H1 (cell line): ENCODE measurements around the gene ATP6V1E1. TPM values are rescaled to one million over a fixed set of nuclear protein-coding genes. Genes with fewer than 3 reads are reported as not detected.

Experiments used
- CTCF ChIA-PET: fragments of 300-600 bp; sonication (Branson Sonifier 250); formaldehyde crosslinking; loops from one replicate; lab custom pipeline; 2021; ENCODE audit not compliant: partially characterized antibody; lab: Charles Lee
- POLR2A ChIA-PET: fragments of 300-600 bp; sonication (Branson Sonifier 250); formaldehyde crosslinking; loops from one replicate; lab custom pipeline; 2021; ENCODE audit warnings: inconsistent platforms; ENCODE audit not compliant: partially characterized antibody; lab: Charles Lee
- DNase-seq, 2 experiments: peaks; one replicate each; pipeline versions ENCODE4 v3.0.0 to v3.0.0-alpha.2; 2010 to 2022; ENCODE audit warnings: low spot score in 2 of 2, low read depth in 1 of 2, mixed read lengths in 1 of 2
- FAIRE-seq: peaks from 2 replicates; lab custom pipeline; 2011; peaks lifted over from hg19 to GRCh38; lab: Jason Lieb, UNC
- H2AFZ ChIP-seq: 2 replicates; pipeline ENCODE4 v1.8.1; 2012; ENCODE audit warnings: low read length, inconsistent platforms
- H2AK5ac ChIP-seq: 2 replicates; pipeline ENCODE4 v1.6.1; 2013; ENCODE audit warnings: low read depth, low read length
- H2BK120ac ChIP-seq: replicated peaks from 2 replicates; pipeline ENCODE3; 2013; ENCODE audit warnings: low read depth, low read length, inconsistent platforms
- H2BK12ac ChIP-seq: 2 replicates; pipeline ENCODE4 v1.6.1; 2013; ENCODE audit warnings: low read depth, low read length
- H2BK15ac ChIP-seq: 2 replicates; pipeline ENCODE4 v1.6.1; 2013; ENCODE audit warnings: low read length
- H2BK20ac ChIP-seq: 2 replicates; pipeline ENCODE4 v1.6.1; 2013; ENCODE audit warnings: low read length
- H2BK5ac ChIP-seq: 2 replicates; pipeline ENCODE4 v1.6.1; 2013; ENCODE audit warnings: low read depth, low read length
- H3K14ac ChIP-seq: 2 replicates; pipeline ENCODE4 v1.6.1; 2013; ENCODE audit warnings: inconsistent platforms; ENCODE audit not compliant: insufficient read length
- H3K18ac ChIP-seq: 2 replicates; pipeline ENCODE4 v1.6.1; 2013; ENCODE audit warnings: low read length; ENCODE audit errors: extremely low read depth
- H3K23ac ChIP-seq: 2 replicates; pipeline ENCODE4 v1.6.1; 2013; ENCODE audit warnings: inconsistent platforms; ENCODE audit not compliant: insufficient read length
- H3K23me2 ChIP-seq: 2 replicates; pipeline ENCODE4 v1.6.1; 2013; ENCODE audit warnings: low read depth, low read length
- H3K27ac ChIP-seq: 2 replicates; pipeline ENCODE4 v1.6.1; 2011; ENCODE audit warnings: low read depth, low read length, inconsistent platforms
- H3K27me3 ChIP-seq, 4 experiments: replicated peaks in 1 of 4; 1 replicate in 1 of 4; 2 replicates in 3 of 4; pipeline versions ENCODE4 v1.6.1 to v1.8.1; 2011 to 2013; ENCODE audit warnings: low read length in 3 of 4, mild to moderate bottlenecking in 3 of 4, inconsistent platforms in 2 of 4, mixed read lengths in 2 of 4, moderate library complexity in 1 of 4; ENCODE audit not compliant: control insufficient read depth in 3 of 4, insufficient read depth in 3 of 4; ENCODE audit errors: extremely low read depth in 1 of 4
- H3K36me3 ChIP-seq, 4 experiments: 2 replicates each; pipeline versions ENCODE4 v1.6.1 to v1.8.1; 2011 to 2013; ENCODE audit warnings: mild to moderate bottlenecking in 4 of 4, low read length in 3 of 4, moderate library complexity in 2 of 4, control low read depth in 1 of 4, inconsistent platforms in 1 of 4; ENCODE audit not compliant: insufficient read depth in 4 of 4, control insufficient read depth in 2 of 4
- H3K4ac ChIP-seq: replicated peaks from 2 replicates; pipeline ENCODE3; 2013; ENCODE audit warnings: low read length, low read depth, mixed read lengths, inconsistent platforms; ENCODE audit not compliant: insufficient read length
- H3K4me1 ChIP-seq, 4 experiments: replicated peaks in 1 of 4; 1 replicate in 1 of 4; 2 replicates in 3 of 4; pipeline versions ENCODE4 v1.6.1 to v1.8.1; 2011 to 2013; ENCODE audit warnings: low read length in 3 of 4, inconsistent platforms in 2 of 4, mixed read lengths in 1 of 4; ENCODE audit not compliant: insufficient read depth in 4 of 4, control insufficient read depth in 3 of 4
- H3K4me2 ChIP-seq, 2 experiments: 2 replicates each; pipeline versions ENCODE4 v1.6.1 to v1.8.1; 2011 to 2013; ENCODE audit warnings: low read depth in 2 of 2, low read length in 2 of 2, control low read depth in 1 of 2, inconsistent platforms in 1 of 2, mild to moderate bottlenecking in 1 of 2; ENCODE audit not compliant: insufficient read depth in 1 of 2
- H3K4me3 ChIP-seq, 4 experiments: fragments of 200-600, 300-600 bp in 1 of 4; sonication (generic), shearing (Covaris generic), sonication (Bioruptor Twin) in 1 of 4; 2 replicates each; pipeline versions ENCODE4 v1.5.1 to v1.8.1; 2011 to 2016; ENCODE audit warnings: low read length in 4 of 4, low read depth in 3 of 4, control low read depth in 2 of 4, inconsistent platforms in 2 of 4, mild to moderate bottlenecking in 2 of 4, mixed read lengths in 1 of 4, moderate library complexity in 1 of 4; ENCODE audit not compliant: insufficient read depth in 2 of 4; ENCODE audit errors: extremely low read depth in 1 of 4
- H3K56ac ChIP-seq: replicated peaks from 2 replicates; pipeline ENCODE3; 2013; ENCODE audit warnings: low read depth, mild to moderate bottlenecking, mixed read lengths, low read length, inconsistent platforms; ENCODE audit not compliant: insufficient read length
- H3K79me1 ChIP-seq: 2 replicates; pipeline ENCODE4 v1.6.1; 2013; ENCODE audit warnings: low read depth, low read length, control low read depth
- H3K79me2 ChIP-seq, 2 experiments: 2 replicates each; pipeline versions ENCODE4 v1.6.1 to v1.8.1; 2012 to 2013; ENCODE audit warnings: low read length in 2 of 2, mild to moderate bottlenecking in 2 of 2, inconsistent platforms in 1 of 2; ENCODE audit not compliant: insufficient read depth in 2 of 2, control insufficient read depth in 1 of 2
- H3K9ac ChIP-seq, 4 experiments: replicated peaks in 1 of 4; 1 replicate in 1 of 4; 2 replicates in 3 of 4; pipeline versions ENCODE4 v1.6.1 to v1.8.1; 2011 to 2013; ENCODE audit warnings: low read depth in 3 of 4, low read length in 3 of 4, control low read depth in 2 of 4, mild to moderate bottlenecking in 2 of 4, moderate library complexity in 2 of 4, inconsistent platforms in 1 of 4; ENCODE audit errors: extremely low read depth in 1 of 4
- H3K9me3 ChIP-seq, 2 experiments: 2 replicates each; pipeline versions ENCODE4 v1.6.1 to v1.8.1; 2012 to 2013; ENCODE audit warnings: mild to moderate bottlenecking in 2 of 2, moderate library complexity in 2 of 2, control low read depth in 1 of 2, inconsistent platforms in 1 of 2, low read depth in 1 of 2, low read length in 1 of 2, mixed read lengths in 1 of 2; ENCODE audit not compliant: insufficient read depth in 2 of 2
- H4K20me1 ChIP-seq, 2 experiments: replicated peaks in 1 of 2; 2 replicates each; pipeline versions ENCODE3 to v1.8.1; 2011 to 2013; ENCODE audit warnings: inconsistent platforms in 2 of 2, low read length in 2 of 2, mild to moderate bottlenecking in 1 of 2; ENCODE audit not compliant: insufficient read depth in 2 of 2, control insufficient read depth in 1 of 2
- H4K5ac ChIP-seq: 2 replicates; pipeline ENCODE4 v1.6.1; 2013; ENCODE audit warnings: low read length, low read depth, mixed read lengths, inconsistent platforms; ENCODE audit not compliant: insufficient read length
- H4K8ac ChIP-seq: 2 replicates; pipeline ENCODE4 v1.8.0; 2013; ENCODE audit warnings: mild to moderate bottlenecking, moderate library complexity, low read length, inconsistent platforms; ENCODE audit not compliant: insufficient read depth; ENCODE audit errors: extremely low read depth
- H4K91ac ChIP-seq: replicated peaks from 2 replicates; pipeline ENCODE3; 2013; ENCODE audit warnings: low read length, mixed read lengths, inconsistent platforms; ENCODE audit not compliant: insufficient read length
- ATF2 ChIP-seq: IDR thresholded peaks from 2 replicates; pipeline ENCODE4 v1.6.1; 2012; ENCODE audit warnings: low read length, inconsistent platforms
- BACH1 ChIP-seq: IDR thresholded peaks from 2 replicates; pipeline ENCODE4 v1.6.1; 2012; ENCODE audit warnings: low read length, improper control_type of control experiment
- BRCA1 ChIP-seq: IDR thresholded peaks from 2 replicates; pipeline ENCODE4 v1.6.1; 2012; ENCODE audit warnings: low read depth, low read length, improper control_type of control experiment
- GABPA ChIP-seq: IDR thresholded peaks from 2 replicates; pipeline ENCODE4 v1.6.1; 2011; ENCODE audit warnings: mild to moderate bottlenecking, low read length, moderate library complexity, borderline replicate concordance; ENCODE audit not compliant: insufficient read depth
- HDAC2 ChIP-seq, 2 experiments: fragments of 300-600 bp in 1 of 2; sonication (generic) in 1 of 2; IDR thresholded peaks; 2 replicates each; pipeline ENCODE4 v1.6.1; 2011 to 2012; ENCODE audit warnings: low read depth in 2 of 2, low read length in 2 of 2, mild to moderate bottlenecking in 2 of 2, moderate library complexity in 2 of 2, borderline replicate concordance in 1 of 2, inconsistent platforms in 1 of 2
- KDM4A ChIP-seq: IDR thresholded peaks from one replicate; pipeline ENCODE4 v1.7.1; 2012; ENCODE audit warnings: low read depth, mild to moderate bottlenecking, moderate library complexity, low read length, inconsistent platforms; ENCODE audit not compliant: severe bottlenecking
- RNF2 ChIP-seq: fragments of 200-900, 300-1000 bp; sonication (generic); IDR thresholded peaks from 2 replicates; pipeline ENCODE4 v1.7.1; 2016; ENCODE audit warnings: borderline replicate concordance, low read depth, mild to moderate bottlenecking, antibody characterized with exemption, low read length; ENCODE audit not compliant: poor library complexity, severe bottlenecking; ENCODE audit errors: missing control alignments
- SIN3A ChIP-seq, 2 experiments: IDR thresholded peaks in 1 of 2; conservative IDR thresholded peaks in 1 of 2; 2 replicates each; pipeline ENCODE4 v1.6.1; 2011 to 2012; ENCODE audit warnings: low read length in 2 of 2, improper control_type of control experiment in 1 of 2, low read depth in 1 of 2, mild to moderate bottlenecking in 1 of 2
- SIX5 ChIP-seq: IDR thresholded peaks from 2 replicates; pipeline ENCODE4 v1.6.1; 2011; ENCODE audit warnings: mild to moderate bottlenecking, low read depth, low read length
- SP2 ChIP-seq: IDR thresholded peaks from 2 replicates; pipeline ENCODE4 v1.6.1; 2012; ENCODE audit warnings: mild to moderate bottlenecking, low read length, inconsistent platforms
- TEAD4 ChIP-seq: IDR thresholded peaks from 2 replicates; pipeline ENCODE4 v1.6.1; 2012; ENCODE audit warnings: low read depth, low read length, inconsistent platforms, mixed read lengths
- WGBS, 2 experiments: shearing (Covaris generic) in 1 of 2; methylation state at CpG; one replicate each; pipeline versions ENCODE4 v1.1.6 to v1.1.7; 2013 to 2015; ENCODE audit warnings: low lambda C conversion rate in 2 of 2, mixed read lengths in 2 of 2, inconsistent platforms in 1 of 2, low coverage in 1 of 2, missing lambda C conversion rate in 1 of 2; ENCODE audit not compliant: insufficient replicate concordance in 2 of 2, insufficient coverage in 1 of 2, insufficient read length in 1 of 2; ENCODE audit errors: extremely low coverage in 1 of 2, missing lambda C conversion rate in 1 of 2; 5-methylcytosine and 5-hydroxymethylcytosine counted together
- polyA plus RNA-seq, 7 experiments: library from polyadenylated mRNA; depleted of rRNA in 3 of 7; stranded (reverse) in 5 of 7; unstranded in 2 of 7; fragments of >200 nt in 5 of 7; fragments of 200-250 nt in 2 of 7; gene quantifications; 1 replicate in 5 of 7; 2 replicates in 1 of 7; 4 replicates in 1 of 7; pipeline versions ENCODE4 v1.2.1 to v1.2.3, GENCODE V29; 2011 to 2013; ENCODE audit warnings: missing spikeins in 2 of 7, mixed read lengths in 2 of 7
- total RNA-seq: library from RNA; stranded (reverse); fragmentation: NEBNext Ultra II Directional; extraction: Animal tissue kit (Norgen Biotek cat#: 25700); gene quantifications from 2 replicates; pipeline ENCODE4 v1.2.1, GENCODE V29; 2021

ATP6V1E1 gene
- total and polyA plus RNA-seq, 2 of the 8 experiments (the other 6 are each of a cell fraction or from before 2014, with no cell fraction given): 80.4 to 88.1 TPM

GRCh38 chr22:17554814-17555213 lies 73.7 kb downstream of the ATP6V1E1 start:
- no peak for FAIRE-seq
- H3K9ac ChIP-seq: no peak overlapping the region
- H3K23ac ChIP-seq: no peak overlapping the region
- POLR2A ChIA-PET: interaction anchor here (0.6 to 1.3 kb wide), 2 partner anchors 35 to 117 kb away, joined by 3 to 4 read pairs; no protein-coding TSS in a partner anchor
- no peaks in the 10 kb centered on the region; the same call in 1 of the 2 replicates for H3K79me1 ChIP-seq
- H3K79me2 ChIP-seq: no peaks in the 10 kb centered on the region
- H2BK12ac ChIP-seq: no peak overlapping the region
- CTCF ChIA-PET: interaction anchor here (2.1 kb wide), 1 partner anchor 17 kb away, joined by 6 read pairs; no protein-coding TSS in a partner anchor
- 95% methylated on average over 4 of the region's 4 CpGs; no CpG with 5 or more reads in 1 of the 2 experiments for WGBS, 2 experiments
- H3K4ac ChIP-seq: no peak overlapping the region
- no peak overlapping the region for H3K4me3 ChIP-seq
- no peak overlapping the region for H2BK15ac ChIP-seq
- no peak overlapping the region for H4K5ac ChIP-seq
- no peak overlapping the region for H2BK120ac ChIP-seq
- H3K18ac ChIP-seq: no peak overlapping the region
- no peak overlapping the region for H4K91ac ChIP-seq
- H3K4me1 ChIP-seq: no peaks in the 10 kb centered on the region
- H3K36me3 ChIP-seq: peaks cover 40 to 87% (median 73%) of the 10 kb centered on the region in 4 experiments
- no peak overlapping the region for H3K27ac ChIP-seq
- no peak overlapping the region for H2AK5ac ChIP-seq
- no peak overlapping the region for H2AFZ ChIP-seq
- no peak for DNase-seq
- no peak overlapping the region for H3K56ac ChIP-seq
- no peak overlapping the region for H2BK20ac ChIP-seq
- no peaks in the 10 kb centered on the region; the same call in 1 of the 2 replicates for H3K23me2 ChIP-seq
- no peaks in the 10 kb centered on the region for H3K27me3 ChIP-seq
- no peak overlapping the region for H3K4me2 ChIP-seq
- no peak overlapping the region for H4K8ac ChIP-seq
- no peak overlapping the region for H3K14ac ChIP-seq
- H4K20me1 ChIP-seq: no peaks in the 10 kb centered on the region
- no peaks in the 10 kb centered on the region; a peak in 1 of 4 replicates for H3K9me3 ChIP-seq
- no peak overlapping the region for H2BK5ac ChIP-seq
- TF ChIP-seq SIN3A (conservative IDR thresholded peaks at IDR 0.05 in 1 of 2, IDR thresholded peaks at IDR 0.05 in 1 of 2; ENCODE audit: low read depth in 1 of 2, low read length in 2 of 2) (no peak), TEAD4 (no peak), BRCA1 (no peak), BACH1 (no peak), SIX5 (no peak), GABPA (no peak), ATF2 (no peak), RNF2 (no peak), HDAC2 (IDR thresholded peaks at IDR 0.05; ENCODE audit: borderline replicate concordance in 1 of 2, low read depth in 2 of 2, low read length in 2 of 2) (no peak), SP2 (no peak), KDM4A (no peak)
